HepG2 (cell line): ENCODE measurements around the gene STMN1. TPM values are rescaled to one million over a fixed set of nuclear protein-coding genes. Genes with fewer than 3 reads are reported as not detected.

Source experiments
- ATAD3A ChIP-seq: sonication (generic); formaldehyde crosslinking; IDR thresholded peaks from 2 replicates; pipeline ENCODE4 v1.4.0; 2020; ENCODE audit warnings: missing genetic modification reagents
- FOSL2 ChIP-seq: sonication (generic); formaldehyde crosslinking; IDR thresholded peaks from 2 replicates; pipeline ENCODE4 v1.4.0; 2020; ENCODE audit warnings: missing genetic modification reagents
- HMGXB3 ChIP-seq: sonication (generic); formaldehyde crosslinking; IDR thresholded peaks from 2 replicates; pipeline ENCODE4 v1.4.0; 2020; ENCODE audit warnings: missing genetic modification reagents, borderline replicate concordance
- HMGXB4 ChIP-seq, 2 experiments: sonication (generic) in 1 of 2; formaldehyde crosslinking in 1 of 2; IDR thresholded peaks; 2 replicates each; pipeline versions ENCODE4 v1.4.0 to v1.6.1; 2018 to 2020; ENCODE audit warnings: missing genetic modification reagents in 2 of 2, borderline replicate concordance in 1 of 2, low read depth in 1 of 2, mild to moderate bottlenecking in 1 of 2, missing biosample characterization in 1 of 2
- NCOR1 ChIP-seq: fragments of 200-600 bp; sonication (generic); IDR thresholded peaks from 2 replicates; pipeline ENCODE4 v1.7.0; 2017; ENCODE audit warnings: antibody characterized with exemption, low read length, borderline replicate concordance
- NR2F1 ChIP-seq, 2 experiments: fragments of 450-650 bp in 1 of 2; formaldehyde crosslinking in 1 of 2; IDR thresholded peaks; 2 replicates each; pipeline versions ENCODE4 v1.5.0 to v1.6.1; 2016 to 2020; ENCODE audit warnings: mild to moderate bottlenecking in 1 of 2, missing compliant biosample characterization in 1 of 2, missing genetic modification reagents in 1 of 2, moderate library complexity in 1 of 2
- PPARG ChIP-seq: conservative IDR thresholded peaks from 2 replicates; pipeline ENCODE4 v1.6.1; 2016; ENCODE audit warnings: missing biosample characterization, missing genetic modification reagents
- RBFOX2 ChIP-seq: fragments of 200-400 bp; formaldehyde crosslinking; IDR thresholded peaks from 2 replicates; pipeline ENCODE4 v1.6.1; 2017; ENCODE audit warnings: low read depth, mild to moderate bottlenecking, low read length
- TCF7 ChIP-seq: sonication (generic); IDR thresholded peaks from 2 replicates; pipeline ENCODE4 v1.6.1; 2016; ENCODE audit warnings: antibody characterized with exemption, low read depth
- ZBTB2 ChIP-seq: sonication (generic); formaldehyde crosslinking; IDR thresholded peaks from 2 replicates; pipeline ENCODE4 v1.8.0; 2022; ENCODE audit warnings: low read depth, missing genetic modification reagents
- ZBTB7B ChIP-seq: sonication (generic); formaldehyde crosslinking; IDR thresholded peaks from 2 replicates; pipeline ENCODE4 v1.4.0; 2020; ENCODE audit warnings: missing genetic modification reagents
- ZC3H4 ChIP-seq: sonication (generic); formaldehyde crosslinking; IDR thresholded peaks from 2 replicates; pipeline ENCODE4 v1.4.0; 2020; ENCODE audit warnings: missing genetic modification reagents, borderline replicate concordance
- ZNF101 ChIP-seq: sonication (generic); formaldehyde crosslinking; IDR thresholded peaks from 2 replicates; pipeline ENCODE4 v1.4.0; 2020; ENCODE audit warnings: mild to moderate bottlenecking, low read depth, missing genetic modification reagents, borderline replicate concordance
- ZNF329 ChIP-seq: sonication (generic); formaldehyde crosslinking; IDR thresholded peaks from 2 replicates; pipeline ENCODE4 v1.9.0; 2021; ENCODE audit warnings: low read depth, mild to moderate bottlenecking, missing genetic modification reagents
- ZNF44 ChIP-seq: sonication (generic); formaldehyde crosslinking; IDR thresholded peaks from 2 replicates; pipeline ENCODE4 v1.5.1; 2020; ENCODE audit warnings: mild to moderate bottlenecking, missing genetic modification reagents
- ZNF776 ChIP-seq: sonication (generic); formaldehyde crosslinking; IDR thresholded peaks from 2 replicates; pipeline ENCODE4 v1.4.0; 2020; ENCODE audit warnings: mild to moderate bottlenecking, missing genetic modification reagents
- ZNF839 ChIP-seq: sonication (generic); formaldehyde crosslinking; IDR thresholded peaks from 2 replicates; pipeline ENCODE4 v1.4.0; 2020; ENCODE audit warnings: missing genetic modification reagents, mild to moderate bottlenecking, borderline replicate concordance
- polyA plus RNA-seq, 8 experiments: library from polyadenylated mRNA; depleted of rRNA in 3 of 8; stranded (reverse) in 7 of 8; unstranded in 1 of 8; fragments of >200 nt; fragmentation: Illumina TruSeq in 4 of 8; extraction: Trizol in 4 of 8; gene quantifications; 2 replicates each; pipeline versions ENCODE4 v1.2.1 to v1.2.3, GENCODE V29; 2011 to 2016; ENCODE audit warnings: low read depth in 4 of 8, missing spikeins in 1 of 8, mixed read lengths in 1 of 8; ENCODE audit not compliant: insufficient read depth in 1 of 8
- total RNA-seq, 5 experiments: library from RNA; depleted of rRNA; stranded (reverse); fragments of >200 nt; fragmentation: Illumina TruSeq; extraction: Trizol; gene quantifications; 2 replicates each; pipeline ENCODE4 v1.2.3, GENCODE V29; 2016; ENCODE audit warnings: low read depth in 1 of 5

The STMN1 gene
- total and polyA plus RNA-seq, 2 of the 13 experiments (the other 11 are each of a cell fraction or from before 2014, with no cell fraction given) = 45.9 to 409 TPM

GRCh38 chr1:25861316-25862286 lies 44.6 kb downstream of the STMN1 start (continued):
- TF ChIP-seq HMGXB3 (CRISPR knock-in tag) (no peak), ZBTB2 (CRISPR knock-in tag) (no peak), RBFOX2 (no peak), HMGXB4 (CRISPR knock-in tag; IDR thresholded peaks at IDR 0.05; ENCODE audit: borderline replicate concordance in 1 of 2, low read depth in 1 of 2) (0 out of 4 replicates have a peak, but pooled peaks of 1 of the 2 experiments have one; percentile 32), ATAD3A (CRISPR knock-in tag) (no peak), ZNF44 (no peak), FOSL2 (peak; percentile 93), PPARG (CRISPR knock-in tag) (0 out of 2 replicates have a peak, but pooled peaks have one; percentile 49), ZNF776 (CRISPR knock-in tag) (no peak), NCOR1 (peak; percentile 38; the same call in 1 of the 2 replicates), TCF7 (peak; percentile 62), ZNF839 (CRISPR knock-in tag) (no peak), NR2F1 (CRISPR knock-in tag; IDR thresholded peaks at IDR 0.05) (peak in 1 of 2 experiments; percentile 56; a peak in 1 of 4 replicates), ZNF101 (no peak), ZC3H4 (CRISPR knock-in tag) (no peak), ZNF329 (CRISPR knock-in tag) (no peak), ZBTB7B (CRISPR knock-in tag) (peak; percentile 91)
